IPS-11a (cell line): ENCODE measurements around the gene ZNF566.
"Not testable (repeated sequence)": the region's sequence is repeated elsewhere in the genome, so short reads cannot be mapped to it uniquely, and the experiment has no call there.

Source experiments
- H3K4me3 ChIP-seq: one replicate; pipeline ENCODE4 v1.5.1; 2013; ENCODE audit warnings: low read depth, low read length, control low read depth

The ZNF566 gene

GRCh38 chr19:36489118-36489919 is at the start of gene ZNF566:
ZNF566 (minus strand) TSS chr19:36489561; CDS start chr19:36476557, 13,004 bp downstream.
- peak within 1 kb of the TSS; percentile 99 for H3K4me3 ChIP-seq

DNA sequence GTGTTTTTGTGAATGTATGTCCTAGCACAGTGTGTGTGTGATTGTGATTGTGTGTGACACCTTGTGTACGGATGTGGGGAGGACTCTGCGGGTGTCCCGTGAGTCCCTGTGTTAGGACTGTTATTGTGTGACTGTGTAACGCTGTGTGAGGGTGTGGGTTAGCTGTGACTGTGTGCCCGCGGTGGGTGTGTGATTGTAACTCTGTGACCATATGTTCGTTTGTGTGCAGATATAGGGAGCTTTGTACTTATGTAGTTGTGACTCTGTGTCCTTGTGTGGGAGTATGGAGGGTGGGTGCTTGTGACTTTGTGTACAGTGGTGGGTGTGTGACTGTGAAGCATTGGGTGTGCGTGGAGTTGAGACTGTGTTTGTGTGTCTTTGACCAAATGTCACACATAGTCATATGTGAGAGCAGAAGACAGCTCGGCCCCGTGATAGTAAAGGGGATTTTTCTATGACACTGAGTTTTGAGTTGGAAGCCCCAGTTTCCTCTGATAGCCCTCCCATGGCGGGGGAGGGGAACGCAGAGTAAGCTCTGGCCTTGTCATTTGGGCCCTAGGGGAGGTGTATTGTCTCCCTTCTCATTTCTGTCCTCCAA is 39.7 kb upstream of the ZNF566 start:
- peak overlapping the region; percentile 98 for H3K4me3 ChIP-seq

DNA sequence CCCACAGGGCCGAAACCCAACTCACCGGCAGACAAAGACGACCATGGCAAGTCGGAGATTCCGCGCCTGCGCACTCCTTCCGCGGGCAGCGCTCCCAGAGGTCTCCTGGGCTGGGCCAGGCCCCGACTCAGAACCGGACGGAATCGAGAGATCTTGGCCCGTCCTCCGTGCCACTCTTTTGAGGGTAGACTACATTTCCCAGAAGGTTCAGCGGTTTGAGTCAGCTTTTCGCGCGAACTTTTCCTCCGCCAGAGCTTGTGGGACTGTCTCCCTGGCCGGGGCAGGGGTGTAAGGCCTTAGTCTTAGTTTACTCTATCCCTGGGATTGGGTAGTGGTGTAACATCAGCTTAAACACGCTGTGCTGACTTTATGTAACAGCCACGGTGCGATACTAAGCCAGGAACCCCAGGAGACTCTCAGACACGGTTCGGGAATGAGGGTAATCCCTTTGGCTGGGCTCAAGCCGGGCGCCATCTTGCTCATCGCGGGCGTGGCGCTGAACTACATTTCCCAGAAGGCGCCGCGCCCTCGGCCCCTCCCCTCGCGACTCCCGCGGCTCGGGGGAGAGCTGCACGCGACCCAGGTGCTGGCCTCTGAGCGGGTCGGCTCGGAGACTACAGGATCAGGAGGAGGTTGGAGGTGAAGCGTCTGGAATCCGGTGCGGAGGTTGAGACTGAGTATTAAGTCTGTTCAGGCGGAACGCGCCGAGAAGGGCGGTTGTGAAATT is 39.0 kb upstream of the ZNF566 start, which contains the start of gene ZNF260:
TSS of gene ZNF260 (minus strand) at position 78 of the 727 bp plus-strand sequence. CDS start 13,033 bp downstream, outside the sequence.
- peak within 1 kb of the TSS; percentile 98 for H3K4me3 ChIP-seq

- H3K4me3 ChIP-seq = peak overlapping the region; percentile 98
These were observed 38.5 kb upstream of the ZNF566 start for GRCh38 chr19:36527873-36528193.

DNA sequence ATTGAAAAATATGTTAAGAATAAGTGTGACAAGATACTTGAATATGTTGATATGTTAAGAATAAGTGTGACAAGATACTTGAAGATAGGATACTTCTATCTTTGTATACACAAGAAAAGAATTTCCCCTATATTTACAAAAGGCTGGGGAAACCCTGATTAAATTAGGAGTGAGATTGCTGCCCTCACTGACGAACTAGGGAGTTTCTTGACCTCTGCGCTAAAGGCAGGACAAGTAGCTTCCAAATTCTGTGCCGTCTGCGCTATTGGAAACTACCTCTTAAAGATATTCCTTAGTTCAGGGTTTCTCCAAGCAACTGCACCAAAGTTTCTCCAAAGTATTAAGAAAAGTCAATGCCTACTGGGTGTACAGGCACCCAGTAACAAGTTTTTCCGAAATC is 38.0 kb upstream of the ZNF566 start:
- H3K4me3 ChIP-seq = peak overlapping the region; percentile 98

DNA sequence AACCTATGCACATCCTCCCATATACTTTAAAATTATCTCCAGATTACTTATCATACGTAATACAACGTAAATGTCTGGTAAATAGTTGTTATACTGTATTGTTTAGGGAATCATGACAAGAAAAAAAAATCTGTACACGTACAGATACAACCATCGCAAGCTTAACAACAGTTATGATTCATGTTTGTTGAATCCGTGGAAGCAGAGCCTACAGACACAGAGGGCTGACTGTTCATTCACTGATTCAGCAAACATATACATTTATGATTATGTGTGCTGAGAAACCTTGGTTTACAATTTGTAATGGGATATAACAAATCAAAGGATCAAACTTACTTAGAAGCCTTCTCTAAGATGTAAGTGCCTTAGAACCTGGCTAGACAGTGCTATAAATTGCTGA is 37.2 kb upstream of the ZNF566 start:
- peak overlapping the region; percentile 98 for H3K4me3 ChIP-seq

DNA sequence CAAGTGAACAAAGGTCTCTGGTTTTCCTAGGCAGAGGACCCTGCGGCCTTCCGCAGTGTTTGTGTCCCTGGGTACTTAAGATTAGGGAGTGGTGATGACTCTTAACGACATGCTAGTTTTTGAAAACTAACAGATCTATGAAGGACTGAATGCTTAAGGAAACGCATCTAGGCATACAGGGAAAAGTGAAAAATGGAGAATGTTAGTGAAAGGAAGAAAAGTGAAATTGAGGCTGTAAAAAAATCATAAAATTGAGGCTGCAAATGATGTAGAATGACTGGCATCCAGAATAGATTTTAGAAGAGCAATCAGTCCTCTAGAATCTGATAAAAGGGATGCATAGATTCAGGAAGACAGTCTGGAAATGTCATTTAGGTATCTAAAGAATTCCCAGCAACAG is 35.3 kb upstream of the ZNF566 start:
- H3K4me3 ChIP-seq = no peak overlapping the region

DNA sequence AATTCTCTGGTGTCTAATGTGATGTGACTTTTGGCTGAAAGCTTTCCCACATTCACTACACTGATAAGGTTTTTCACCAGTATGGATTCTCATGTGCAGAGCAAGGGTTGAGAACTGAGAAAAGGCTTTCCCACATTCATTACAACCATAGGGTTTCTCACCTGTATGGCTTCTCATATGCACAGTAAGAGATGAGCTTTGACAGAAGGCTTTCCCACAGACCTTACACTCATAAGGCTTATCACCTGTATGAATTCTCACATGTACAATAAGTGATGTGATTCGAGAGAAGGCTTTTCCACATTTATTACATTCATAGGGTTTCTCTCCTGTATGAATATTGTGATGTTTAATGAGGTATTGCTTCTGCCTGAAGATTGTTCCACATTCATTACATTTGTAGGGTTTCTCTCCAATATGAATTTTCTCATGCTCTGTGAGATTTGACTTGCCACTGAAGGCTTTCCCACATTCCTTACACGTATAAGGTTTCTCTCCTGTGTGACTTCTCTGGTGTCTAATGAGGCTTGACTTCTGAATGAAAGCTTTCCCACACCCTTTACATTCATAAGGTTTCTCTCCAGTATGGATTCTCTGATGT is 24.8 kb upstream of the ZNF566 start:
- H3K4me3 ChIP-seq = no peak overlapping the region

DNA sequence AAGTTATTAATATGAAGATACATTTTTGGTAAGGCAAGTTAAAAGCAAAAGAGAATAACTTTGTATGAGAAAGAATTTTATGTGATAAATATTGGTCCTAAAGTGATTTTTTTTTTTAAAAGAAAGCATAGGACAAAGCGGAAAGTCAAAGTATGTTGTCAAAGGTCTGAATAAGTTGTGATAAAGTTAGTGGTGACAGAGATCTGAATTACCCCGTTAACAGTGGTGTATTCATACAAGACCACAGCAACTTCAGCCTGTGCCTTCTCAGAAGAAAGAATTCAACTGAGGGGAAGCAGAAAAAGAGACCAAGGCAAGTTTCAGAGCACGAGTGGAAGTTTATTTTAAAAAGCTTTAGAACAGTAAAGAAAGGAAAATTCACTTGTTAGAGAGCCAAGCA is 19.0 kb upstream of the ZNF566 start:
- no peak overlapping the region for H3K4me3 ChIP-seq

DNA sequence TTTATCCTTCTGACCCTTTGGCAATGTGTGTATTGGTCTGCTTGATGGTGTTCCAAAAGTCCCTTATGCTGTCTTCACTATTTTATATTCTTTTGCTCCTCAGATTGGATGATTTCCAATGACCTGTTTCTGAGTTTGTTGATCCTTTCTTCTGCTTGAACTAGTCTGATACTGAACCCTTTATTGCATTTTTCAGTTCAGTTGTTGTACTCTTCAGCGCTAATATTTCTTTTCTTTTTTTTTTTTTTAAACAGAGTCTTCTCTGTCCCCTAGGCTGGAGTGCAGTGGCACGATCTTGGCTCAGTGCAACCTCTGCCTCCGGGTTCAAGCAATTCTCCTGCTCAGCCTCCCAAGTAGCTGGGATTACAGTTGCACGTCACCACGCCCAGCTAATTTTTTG is 12.6 kb upstream of the ZNF566 start:
- H3K4me3 ChIP-seq = no peak overlapping the region

DNA sequence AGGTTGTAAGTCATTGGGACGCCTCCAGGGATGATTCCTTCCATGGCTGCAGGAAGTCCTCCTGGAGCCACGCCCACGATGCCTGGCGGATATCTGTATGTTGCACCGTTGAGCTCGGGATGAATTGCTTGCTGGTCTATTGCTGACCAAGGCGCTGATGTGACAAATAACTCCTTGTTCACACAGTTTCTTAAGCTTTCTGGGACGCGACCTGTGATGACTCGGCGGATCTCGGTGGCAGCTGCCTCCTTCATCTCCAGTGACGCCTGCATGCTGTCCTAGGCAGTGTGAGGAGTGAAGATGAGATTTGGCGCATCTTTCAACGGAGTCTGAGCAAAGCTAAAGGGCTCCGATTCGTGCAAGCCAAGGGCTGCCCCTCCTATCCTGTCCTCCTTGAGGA is 7.6 kb upstream of the ZNF566 start:
- no peak overlapping the region for H3K4me3 ChIP-seq

- not testable (repeated sequence) for H3K4me3 ChIP-seq
These were observed 3.5 kb upstream of the ZNF566 start for GRCh38 chr19:36492689-36493453.

GRCh38 chr19:36490846-36491245 is 1.5 kb upstream of the ZNF566 start:
- not testable (repeated sequence) for H3K4me3 ChIP-seq

DNA sequence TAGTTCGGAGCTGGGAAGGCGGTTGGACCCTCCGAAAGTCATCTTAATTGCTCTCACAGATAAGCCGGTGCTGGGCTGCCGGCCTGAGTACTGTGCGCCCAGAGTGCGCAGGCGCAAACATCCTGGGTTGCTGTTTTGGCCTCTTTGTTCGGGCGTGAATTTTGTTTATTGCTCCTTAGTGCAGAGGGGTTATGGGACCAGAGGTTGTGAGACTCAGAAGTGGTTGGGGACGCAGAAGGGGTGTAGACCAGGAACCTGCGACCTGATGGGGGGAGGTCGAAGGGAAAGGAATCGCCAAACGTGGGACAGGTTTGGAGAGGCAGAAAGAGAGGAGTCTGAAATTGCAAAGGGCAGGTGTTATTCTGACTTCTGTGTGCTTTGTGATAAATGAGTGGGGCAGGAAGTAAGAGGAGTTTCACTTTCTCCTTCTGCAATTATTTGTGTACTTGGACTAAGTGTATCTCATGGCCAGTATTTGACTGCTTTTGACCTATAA is 607 bp upstream of the ZNF566 start:
- H3K4me3 ChIP-seq = peak overlapping the region; percentile 99

DNA sequence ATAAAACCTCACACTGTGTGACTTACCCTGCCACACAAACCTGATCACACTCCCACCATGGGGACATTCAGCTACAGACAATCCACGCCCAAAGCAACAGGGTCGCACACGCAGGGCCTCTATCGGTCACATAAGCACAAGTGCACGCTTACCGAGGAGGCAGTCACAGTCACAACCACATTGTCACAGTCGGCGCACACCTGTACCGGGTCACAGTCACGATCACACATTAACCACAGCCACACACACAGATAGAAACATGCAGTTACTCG is 579 bp downstream of the ZNF566 start:
- H3K4me3 ChIP-seq = peak overlapping the region; percentile 99

- H3K4me3 ChIP-seq = peak overlapping the region; percentile 99
These were observed 1.1 kb downstream of the ZNF566 start for GRCh38 chr19:36488118-36488845.

DNA sequence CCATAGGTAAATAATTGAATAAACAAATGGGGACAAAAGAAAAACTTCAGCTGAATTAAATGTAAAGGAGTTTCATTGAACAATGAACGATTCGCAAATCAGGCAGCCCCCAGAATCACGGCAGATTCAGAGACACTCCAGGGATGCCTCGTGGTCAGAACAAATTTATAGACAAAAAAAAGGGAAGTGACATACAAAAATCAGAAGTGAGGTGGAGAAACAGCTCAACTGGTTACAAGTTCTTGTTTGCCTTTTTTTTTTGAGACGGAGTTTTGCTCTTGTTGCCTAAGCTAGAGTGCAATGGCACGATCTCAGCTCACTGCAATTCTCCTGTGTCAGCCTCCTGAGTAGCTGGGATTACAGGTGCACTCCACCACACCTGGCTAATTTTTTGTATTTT is 5.7 kb downstream of the ZNF566 start:
- H3K4me3 ChIP-seq = no peak overlapping the region

DNA sequence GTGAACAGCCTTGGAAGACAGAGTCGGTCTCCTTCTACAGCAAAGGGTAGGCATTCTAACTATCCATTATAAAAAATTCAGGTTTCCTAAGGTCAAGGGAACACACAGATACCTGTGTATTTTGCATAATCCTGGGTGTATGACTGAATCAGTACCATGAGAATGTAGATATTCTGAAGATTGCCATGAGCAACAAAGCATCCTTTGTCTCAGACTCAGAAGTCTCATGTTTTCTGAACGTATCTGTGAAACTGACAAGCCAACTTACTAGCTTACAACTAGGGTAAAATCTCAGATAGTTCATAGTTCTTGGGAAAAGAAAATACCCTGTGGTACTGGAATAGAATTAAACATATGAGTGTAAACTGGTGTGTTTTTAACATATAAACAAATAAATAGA is 6.5 kb downstream of the ZNF566 start:
- no peak overlapping the region for H3K4me3 ChIP-seq

GRCh38 chr19:36460046-36460445 is 29.3 kb downstream of the ZNF566 start:
- H3K4me3 ChIP-seq = no peak overlapping the region

GRCh38 chr19:36456831-36457230 is 32.5 kb downstream of the ZNF566 start:
- H3K4me3 ChIP-seq = no peak overlapping the region
